Smooth muscle cell (in vitro differentiated cells): ENCODE data around the gene WDR19. TPM values are rescaled to one million over a fixed set of nuclear protein-coding genes. Genes with fewer than 3 reads are reported as not detected.

Experiments
- DNase-seq: peaks from one replicate; lab custom pipeline; 2025; ENCODE audit not compliant: unreplicated experiment; lab: John Stamatoyannopoulos, UW
- H2AFZ ChIP-seq: fragments of 200-600 bp; sonication (generic); 2 replicates; pipeline ENCODE4 v1.6.0; 2016; ENCODE audit warnings: antibody characterized with exemption, low read depth, mild to moderate bottlenecking
- H3F3A ChIP-seq: fragments of 200-600 bp; sonication (generic); 2 replicates; pipeline ENCODE4 v1.6.0; 2017; ENCODE audit warnings: antibody characterized with exemption, low read depth
- H3K27ac ChIP-seq: fragments of 200-600 bp; sonication (generic); 2 replicates; pipeline ENCODE4 v1.5.1; 2016; ENCODE audit warnings: low read depth, mild to moderate bottlenecking
- H3K27me3 ChIP-seq: fragments of 200-600 bp; sonication (generic); 2 replicates; pipeline ENCODE4 v1.6.1; 2016; ENCODE audit warnings: low read depth, mild to moderate bottlenecking
- H3K36me3 ChIP-seq: fragments of 200-600 bp; sonication (generic); 2 replicates; pipeline ENCODE4 v1.5.1; 2016; ENCODE audit warnings: low read depth
- H3K4me1 ChIP-seq: fragments of 200-600 bp; sonication (generic); 2 replicates; pipeline ENCODE4 v1.5.1; 2016; ENCODE audit warnings: low read depth
- H3K4me2 ChIP-seq: fragments of 200-600 bp; sonication (generic); 2 replicates; pipeline ENCODE4 v1.6.0; 2016; ENCODE audit warnings: mild to moderate bottlenecking
- H3K4me3 ChIP-seq: fragments of 200-600 bp; sonication (generic); 2 replicates; pipeline ENCODE4 v1.5.1; 2016; ENCODE audit warnings: mild to moderate bottlenecking
- H3K79me2 ChIP-seq: fragments of 200-600 bp; sonication (generic); 2 replicates; pipeline ENCODE4 v1.6.0; 2016; ENCODE audit warnings: low read depth, mild to moderate bottlenecking
- H3K9ac ChIP-seq: fragments of 200-600 bp; sonication (generic); 2 replicates; pipeline ENCODE4 v1.6.0; 2016; ENCODE audit warnings: low read depth
- H3K9me3 ChIP-seq: fragments of 200-600 bp; sonication (generic); replicated peaks from 2 replicates; pipeline ENCODE4 v1.5.1; 2016; ENCODE audit warnings: low read depth
- H4K20me1 ChIP-seq: fragments of 200-600 bp; sonication (generic); 2 replicates; pipeline ENCODE4 v1.6.0; 2016; ENCODE audit warnings: low read depth
- WGBS: methylation state at CpG from one replicate; pipeline ENCODE4 v1.1.7; 2016; ENCODE audit warnings: low lambda C conversion rate; 5-methylcytosine and 5-hydroxymethylcytosine counted together
- polyA plus RNA-seq: library from polyadenylated mRNA; unstranded; fragments of >200 nt; fragmentation: Nextera tagmentation; extraction: Ambion mirVana; gene quantifications from 2 replicates; pipeline ENCODE4 v1.2.1, GENCODE V29; 2016
- total RNA-seq: library from RNA; depleted of rRNA; stranded (reverse); fragments of >200 nt; gene quantifications from 2 replicates; pipeline ENCODE4 v1.2.3, GENCODE V29; 2014
- TF ChIP-seq, protein P1 (sequence below): fragments of 200-600 bp; sonication (generic); IDR thresholded peaks from 2 replicates; pipeline ENCODE4 v1.5.1; 2017; ENCODE audit warnings: borderline replicate concordance, mild to moderate bottlenecking, antibody characterized with exemption; ENCODE audit not compliant: insufficient read depth, poor library complexity, severe bottlenecking

The WDR19 gene
- total and polyA plus RNA-seq, 2 experiments from 2014 or later = 14.0 to 33.5 TPM

DNA sequence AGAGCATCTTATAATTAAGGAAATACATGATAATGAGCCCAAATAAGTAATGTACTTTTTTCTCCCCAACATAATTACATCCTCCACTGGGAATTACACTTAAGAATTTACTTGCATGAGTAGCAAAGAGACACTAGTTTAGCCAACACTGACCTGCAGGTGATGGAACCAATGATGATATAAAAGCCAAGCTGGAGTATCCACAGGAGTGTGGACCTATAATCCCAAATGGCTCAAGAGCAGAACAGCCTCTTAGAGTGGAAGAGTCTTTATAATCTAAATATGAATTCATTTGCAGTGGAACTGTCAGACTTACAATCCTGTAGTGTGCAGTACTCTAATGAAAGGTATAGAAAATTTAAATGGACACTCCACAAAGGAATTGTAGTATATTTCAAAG lies 22.2 kb downstream of the WDR19 start:
- H3K4me1 ChIP-seq = no peaks in the 10 kb centered on the region
- no peaks in the 10 kb centered on the region for H3F3A ChIP-seq
- H3K4me3 ChIP-seq = no peak overlapping the region
- H3K79me2 ChIP-seq = no peaks in the 10 kb centered on the region
- H3K27ac ChIP-seq = no peak overlapping the region
- H3K4me2 ChIP-seq = no peak overlapping the region
- H3K9me3 ChIP-seq = no peaks in the 10 kb centered on the region
- H4K20me1 ChIP-seq = no peaks in the 10 kb centered on the region
- DNase-seq = no peak
- no peak overlapping the region for H3K9ac ChIP-seq
- H2AFZ ChIP-seq = no peak overlapping the region
- H3K27me3 ChIP-seq = no peaks in the 10 kb centered on the region
- TF ChIP-seq, protein P1, sequence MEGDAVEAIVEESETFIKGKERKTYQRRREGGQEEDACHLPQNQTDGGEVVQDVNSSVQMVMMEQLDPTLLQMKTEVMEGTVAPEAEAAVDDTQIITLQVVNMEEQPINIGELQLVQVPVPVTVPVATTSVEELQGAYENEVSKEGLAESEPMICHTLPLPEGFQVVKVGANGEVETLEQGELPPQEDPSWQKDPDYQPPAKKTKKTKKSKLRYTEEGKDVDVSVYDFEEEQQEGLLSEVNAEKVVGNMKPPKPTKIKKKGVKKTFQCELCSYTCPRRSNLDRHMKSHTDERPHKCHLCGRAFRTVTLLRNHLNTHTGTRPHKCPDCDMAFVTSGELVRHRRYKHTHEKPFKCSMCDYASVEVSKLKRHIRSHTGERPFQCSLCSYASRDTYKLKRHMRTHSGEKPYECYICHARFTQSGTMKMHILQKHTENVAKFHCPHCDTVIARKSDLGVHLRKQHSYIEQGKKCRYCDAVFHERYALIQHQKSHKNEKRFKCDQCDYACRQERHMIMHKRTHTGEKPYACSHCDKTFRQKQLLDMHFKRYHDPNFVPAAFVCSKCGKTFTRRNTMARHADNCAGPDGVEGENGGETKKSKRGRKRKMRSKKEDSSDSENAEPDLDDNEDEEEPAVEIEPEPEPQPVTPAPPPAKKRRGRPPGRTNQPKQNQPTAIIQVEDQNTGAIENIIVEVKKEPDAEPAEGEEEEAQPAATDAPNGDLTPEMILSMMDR = no peak
- H3K36me3 ChIP-seq = peaks cover 15% of the 10 kb centered on the region

DNA sequence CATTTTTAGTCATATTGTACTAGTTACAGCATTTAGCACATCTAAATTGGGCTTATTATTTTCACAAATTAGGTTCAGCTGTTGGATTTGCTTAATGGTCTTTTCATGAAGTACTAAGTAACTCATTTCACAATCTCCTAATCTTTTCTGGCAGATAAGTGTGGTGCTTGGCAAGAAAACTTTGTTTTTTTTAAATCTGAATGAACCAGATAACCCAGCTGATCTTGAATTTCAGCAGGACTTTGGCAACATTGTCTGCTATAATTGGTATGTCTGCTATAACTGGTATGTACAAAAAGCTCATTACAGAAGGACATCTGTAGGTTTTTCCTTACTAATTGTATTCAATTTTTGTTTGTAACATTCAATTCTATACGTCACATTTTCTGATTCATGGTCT lies 22.7 kb downstream of the WDR19 start:
- no peaks in the 10 kb centered on the region for H3K4me1 ChIP-seq
- no peak for DNase-seq
- no peak overlapping the region for H3K9ac ChIP-seq
- H3K36me3 ChIP-seq = peaks cover 14% of the 10 kb centered on the region
- no peaks in the 10 kb centered on the region for H3K79me2 ChIP-seq
- WGBS = 93% methylated on average over 1 of the region's 1 CpG
- H2AFZ ChIP-seq = no peak overlapping the region
- H3K27ac ChIP-seq = no peak overlapping the region
- no peaks in the 10 kb centered on the region for H3K9me3 ChIP-seq
- no peak overlapping the region for H3K4me2 ChIP-seq
- no peaks in the 10 kb centered on the region for H4K20me1 ChIP-seq
- no peaks in the 10 kb centered on the region for H3F3A ChIP-seq
- no peak overlapping the region for H3K4me3 ChIP-seq
- TF ChIP-seq, protein P1 = no peak
- H3K27me3 ChIP-seq = no peaks in the 10 kb centered on the region

DNA sequence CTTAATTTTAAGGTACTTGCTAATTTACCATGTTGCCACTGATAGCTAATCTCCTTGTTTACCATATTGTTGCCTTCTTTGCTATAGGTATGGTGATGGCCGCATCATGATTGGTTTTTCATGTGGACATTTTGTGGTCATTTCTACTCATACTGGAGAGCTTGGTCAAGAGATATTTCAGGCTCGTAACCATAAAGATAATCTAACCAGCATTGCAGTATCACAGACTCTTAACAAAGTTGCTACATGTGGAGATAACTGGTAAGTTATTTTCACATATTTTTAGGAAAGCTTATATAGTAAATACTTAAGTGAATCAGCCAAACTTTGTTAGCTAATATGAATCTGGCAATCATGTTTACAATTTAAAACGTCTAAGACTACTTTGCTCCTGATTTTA lies 23.1 kb downstream of the WDR19 start:
- H3K9me3 ChIP-seq = no peaks in the 10 kb centered on the region
- H3K4me3 ChIP-seq = no peak overlapping the region
- no peaks in the 10 kb centered on the region for H3K4me1 ChIP-seq
- H4K20me1 ChIP-seq = no peaks in the 10 kb centered on the region
- H3K9ac ChIP-seq = no peak overlapping the region
- DNase-seq = no peak
- no peak overlapping the region for H3K4me2 ChIP-seq
- peaks cover 14% of the 10 kb centered on the region for H3K36me3 ChIP-seq
- H3K27ac ChIP-seq = no peak overlapping the region
- no peaks in the 10 kb centered on the region for H3K79me2 ChIP-seq
- 63% methylated on average over 3 of the region's 3 CpGs for WGBS
- H2AFZ ChIP-seq = no peak overlapping the region
- TF ChIP-seq, protein P1 = no peak
- no peaks in the 10 kb centered on the region for H3F3A ChIP-seq
- no peaks in the 10 kb centered on the region for H3K27me3 ChIP-seq

DNA sequence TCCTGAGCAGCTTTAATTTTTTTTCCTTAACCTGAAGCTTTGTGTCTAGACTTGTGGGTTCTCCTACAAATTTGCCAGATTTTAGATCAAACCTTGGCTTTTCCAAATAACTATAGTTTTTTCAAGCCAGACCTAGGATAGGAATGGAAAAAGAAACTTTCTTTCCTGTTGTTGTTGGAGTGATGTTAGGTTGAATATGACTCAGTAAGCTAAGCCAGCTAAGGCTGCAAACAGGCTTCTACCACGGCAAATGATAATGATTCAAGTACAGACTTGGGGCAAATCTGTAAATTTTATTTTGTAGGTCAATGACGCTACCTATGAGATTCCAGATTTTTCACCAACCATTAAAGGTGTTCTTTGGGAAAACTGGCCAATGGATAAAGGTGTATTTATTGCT lies 45.6 kb downstream of the WDR19 start:
- H3K9ac ChIP-seq = no peak overlapping the region
- no peak overlapping the region for H3K4me3 ChIP-seq
- H3K27ac ChIP-seq = no peak overlapping the region
- 56% methylated on average over 2 of the region's 2 CpGs for whole genome bisulfite sequencing
- no peak for DNase-seq
- no peak overlapping the region for H2AFZ ChIP-seq
- no peaks in the 10 kb centered on the region for H3K36me3 ChIP-seq
- no peaks in the 10 kb centered on the region for H3K4me1 ChIP-seq
- no peaks in the 10 kb centered on the region for H3K9me3 ChIP-seq
- TF ChIP-seq, protein P1 = no peak
- H3K27me3 ChIP-seq = no peaks in the 10 kb centered on the region
- H3F3A ChIP-seq = no peaks in the 10 kb centered on the region
- H3K79me2 ChIP-seq = no peaks in the 10 kb centered on the region
- no peak overlapping the region for H3K4me2 ChIP-seq
- H4K20me1 ChIP-seq = no peaks in the 10 kb centered on the region
